HepG2 (cell line): Measurements from ENCODE around the gene ISOC2. TPM values are rescaled to one million over a fixed set of nuclear protein-coding genes. Genes with fewer than 3 reads are reported as not detected.
A peak's percentile ranks its signal among the peaks of the same experiment; 100 is the strongest.

Experiments used
- ATF1 ChIP-seq: IDR thresholded peaks from 2 replicates; pipeline ENCODE4 v1.6.1; 2016; ENCODE audit warnings: mild to moderate bottlenecking, control low read depth
- E2F1 ChIP-seq: sonication (generic); formaldehyde crosslinking; IDR thresholded peaks from 2 replicates; pipeline ENCODE4 v1.5.0; 2020; ENCODE audit warnings: missing genetic modification reagents
- HNRNPUL1 ChIP-seq: fragments of 200-400 bp; formaldehyde crosslinking; IDR thresholded peaks from 2 replicates; pipeline ENCODE4 v1.6.1; 2017; ENCODE audit warnings: low read depth, mild to moderate bottlenecking, low read length, moderate library complexity
- KDM5A ChIP-seq: fragments of 200-600 bp; sonication (generic); IDR thresholded peaks from 2 replicates; pipeline ENCODE4 v1.7.0; 2018; ENCODE audit warnings: antibody characterized with exemption, mild to moderate bottlenecking, low read length, borderline replicate concordance
- NR1H2 ChIP-seq: sonication (generic); formaldehyde crosslinking; IDR thresholded peaks from 2 replicates; pipeline ENCODE4 v1.8.1; 2022; ENCODE audit warnings: low read depth, missing genetic modification reagents, borderline replicate concordance
- PAX8 ChIP-seq: sonication (generic); formaldehyde crosslinking; IDR thresholded peaks from 2 replicates; pipeline ENCODE4 v1.8.0; 2022; ENCODE audit warnings: mild to moderate bottlenecking, missing genetic modification reagents, borderline replicate concordance
- SNAPC2 ChIP-seq: sonication (generic); formaldehyde crosslinking; IDR thresholded peaks from 2 replicates; pipeline ENCODE4 v1.8.1; 2022; ENCODE audit warnings: mild to moderate bottlenecking, missing genetic modification reagents
- USF2 ChIP-seq, 2 experiments: sonication (generic) in 1 of 2; formaldehyde crosslinking in 1 of 2; IDR thresholded peaks; 2 replicates each; pipeline versions ENCODE4 v1.5.1 to v1.6.1; 2011 to 2020; ENCODE audit warnings: borderline replicate concordance in 1 of 2, low read depth in 1 of 2, low read length in 1 of 2, mild to moderate bottlenecking in 1 of 2, missing genetic modification reagents in 1 of 2, moderate library complexity in 1 of 2
- ZFP1 ChIP-seq: IDR thresholded peaks from 2 replicates; pipeline ENCODE4 v1.6.1; 2016
- ZIK1 ChIP-seq: sonication (generic); formaldehyde crosslinking; IDR thresholded peaks from 2 replicates; pipeline ENCODE4 v1.5.0; 2020; ENCODE audit warnings: mild to moderate bottlenecking, low read depth, missing genetic modification reagents, borderline replicate concordance
- ZNF12 ChIP-seq: sonication (generic); formaldehyde crosslinking; IDR thresholded peaks from 2 replicates; pipeline ENCODE4 v1.5.0; 2020; ENCODE audit warnings: missing genetic modification reagents
- ZNF460 ChIP-seq: sonication (generic); formaldehyde crosslinking; IDR thresholded peaks from 2 replicates; pipeline ENCODE4 v1.5.1; 2020; ENCODE audit warnings: missing genetic modification reagents, mild to moderate bottlenecking, borderline replicate concordance
- ZNF501 ChIP-seq: sonication (generic); formaldehyde crosslinking; IDR thresholded peaks from 2 replicates; pipeline ENCODE4 v1.5.1; 2020; ENCODE audit warnings: mild to moderate bottlenecking, moderate library complexity, missing genetic modification reagents
- ZNF607 ChIP-seq: sonication (generic); formaldehyde crosslinking; IDR thresholded peaks from 2 replicates; pipeline ENCODE4 v1.5.1; 2020; ENCODE audit warnings: missing genetic modification reagents, mild to moderate bottlenecking, borderline replicate concordance
- ZNF776 ChIP-seq: sonication (generic); formaldehyde crosslinking; IDR thresholded peaks from 2 replicates; pipeline ENCODE4 v1.4.0; 2020; ENCODE audit warnings: mild to moderate bottlenecking, missing genetic modification reagents
- polyA plus RNA-seq, 8 experiments: library from polyadenylated mRNA; depleted of rRNA in 3 of 8; stranded (reverse) in 7 of 8; unstranded in 1 of 8; fragments of >200 nt; fragmentation: Illumina TruSeq in 4 of 8; extraction: Trizol in 4 of 8; gene quantifications; 2 replicates each; pipeline versions ENCODE4 v1.2.1 to v1.2.3, GENCODE V29; 2011 to 2016; ENCODE audit warnings: low read depth in 4 of 8, missing spikeins in 1 of 8, mixed read lengths in 1 of 8; ENCODE audit not compliant: insufficient read depth in 1 of 8
- total RNA-seq, 5 experiments: library from RNA; depleted of rRNA; stranded (reverse); fragments of >200 nt; fragmentation: Illumina TruSeq; extraction: Trizol; gene quantifications; 2 replicates each; pipeline ENCODE4 v1.2.3, GENCODE V29; 2016; ENCODE audit warnings: low read depth in 1 of 5
- TF ChIP-seq, protein P1 (sequence below): IDR thresholded peaks from 2 replicates; pipeline ENCODE4 v1.6.1; 2016; ENCODE audit warnings: missing genetic modification reagents, missing compliant biosample characterization
- TF ChIP-seq, protein P2 (sequence below): sonication (generic); formaldehyde crosslinking; IDR thresholded peaks from 2 replicates; pipeline ENCODE4 v1.4.0; 2020; ENCODE audit warnings: mild to moderate bottlenecking, missing genetic modification reagents
- TF ChIP-seq, protein P3 (sequence below): sonication (generic); formaldehyde crosslinking; IDR thresholded peaks from 2 replicates; pipeline ENCODE4 v1.5.0; 2020; ENCODE audit warnings: mild to moderate bottlenecking, missing genetic modification reagents
- TF ChIP-seq, protein P4 (sequence below): sonication (generic); formaldehyde crosslinking; IDR thresholded peaks from 2 replicates; pipeline ENCODE4 v1.8.1; 2023; ENCODE audit warnings: mild to moderate bottlenecking, missing genetic modification reagents
- TF ChIP-seq, protein P5 (sequence below): sonication (generic); formaldehyde crosslinking; IDR thresholded peaks from 2 replicates; pipeline ENCODE4 v1.8.0; 2022; ENCODE audit warnings: missing genetic modification reagents, mild to moderate bottlenecking, inconsistent platforms, borderline replicate concordance

The ISOC2 gene
- total and polyA plus RNA-seq, 2 of the 13 experiments (the other 11 are each of a cell fraction or from before 2014, with no cell fraction given): 76.8 to 105 TPM

DNA sequence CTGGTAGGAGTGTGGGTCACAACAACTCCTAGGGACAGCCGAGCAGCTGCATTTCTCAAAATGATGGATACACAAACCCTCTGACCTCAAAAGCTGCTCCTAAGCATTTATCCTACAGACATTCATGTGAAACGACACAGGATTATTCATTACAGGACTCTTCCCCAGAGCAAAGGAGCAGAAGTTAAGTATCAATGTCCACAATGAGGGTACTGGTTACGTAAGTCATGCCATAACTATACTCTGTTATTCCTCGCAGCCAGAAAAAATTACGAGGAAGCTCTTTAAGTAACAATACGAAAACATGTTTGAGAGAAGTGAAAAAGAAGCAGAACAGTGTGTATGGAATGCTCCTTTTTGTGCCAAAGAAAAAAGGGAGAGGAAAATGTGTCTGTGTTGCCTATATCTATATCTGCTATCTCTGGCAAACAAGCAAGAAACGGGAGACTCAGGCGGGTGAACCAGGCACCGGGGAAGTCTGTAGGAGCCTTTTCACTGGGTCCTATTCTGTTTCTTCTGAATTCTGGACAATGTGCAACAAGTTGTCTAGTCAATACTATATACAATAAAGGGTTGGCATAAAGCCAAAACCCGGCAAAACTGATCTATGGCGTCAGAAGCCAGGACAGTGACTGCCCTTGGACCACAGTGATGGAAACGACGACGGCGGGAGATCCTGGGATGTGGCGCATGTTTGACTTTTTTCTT, 1.3 kb downstream of the ISOC2 start (continued):
- TF ChIP-seq, protein P1, sequence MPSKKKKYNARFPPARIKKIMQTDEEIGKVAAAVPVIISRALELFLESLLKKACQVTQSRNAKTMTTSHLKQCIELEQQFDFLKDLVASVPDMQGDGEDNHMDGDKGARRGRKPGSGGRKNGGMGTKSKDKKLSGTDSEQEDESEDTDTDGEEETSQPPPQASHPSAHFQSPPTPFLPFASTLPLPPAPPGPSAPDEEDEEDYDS (CRISPR knock-in tag): no peak
- TF ChIP-seq ZFP1 (CRISPR knock-in tag): no peak
- TF ChIP-seq, protein P2, sequence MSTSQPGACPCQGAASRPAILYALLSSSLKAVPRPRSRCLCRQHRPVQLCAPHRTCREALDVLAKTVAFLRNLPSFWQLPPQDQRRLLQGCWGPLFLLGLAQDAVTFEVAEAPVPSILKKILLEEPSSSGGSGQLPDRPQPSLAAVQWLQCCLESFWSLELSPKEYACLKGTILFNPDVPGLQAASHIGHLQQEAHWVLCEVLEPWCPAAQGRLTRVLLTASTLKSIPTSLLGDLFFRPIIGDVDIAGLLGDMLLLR (CRISPR knock-in tag): no peak
- no peak for TF ChIP-seq ZIK1 (CRISPR knock-in tag)
- TF ChIP-seq HNRNPUL1: no peak
- TF ChIP-seq, protein P3, sequence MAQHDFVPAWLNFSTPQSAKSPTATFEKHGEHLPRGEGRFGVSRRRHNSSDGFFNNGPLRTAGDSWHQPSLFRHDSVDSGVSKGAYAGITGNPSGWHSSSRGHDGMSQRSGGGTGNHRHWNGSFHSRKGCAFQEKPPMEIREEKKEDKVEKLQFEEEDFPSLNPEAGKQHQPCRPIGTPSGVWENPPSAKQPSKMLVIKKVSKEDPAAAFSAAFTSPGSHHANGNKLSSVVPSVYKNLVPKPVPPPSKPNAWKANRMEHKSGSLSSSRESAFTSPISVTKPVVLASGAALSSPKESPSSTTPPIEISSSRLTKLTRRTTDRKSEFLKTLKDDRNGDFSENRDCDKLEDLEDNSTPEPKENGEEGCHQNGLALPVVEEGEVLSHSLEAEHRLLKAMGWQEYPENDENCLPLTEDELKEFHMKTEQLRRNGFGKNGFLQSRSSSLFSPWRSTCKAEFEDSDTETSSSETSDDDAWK (CRISPR knock-in tag): no peak
- TF ChIP-seq NR1H2 (CRISPR knock-in tag): no peak
- no peak for TF ChIP-seq ATF1 (CRISPR knock-in tag)
- TF ChIP-seq ZNF776 (CRISPR knock-in tag): no peak
- peak; percentile 47; the same call in 1 of the 2 replicates for TF ChIP-seq KDM5A
- no peak for TF ChIP-seq E2F1 (CRISPR knock-in tag)
- no peak for TF ChIP-seq PAX8
- TF ChIP-seq ZNF460 (CRISPR knock-in tag): no peak
- TF ChIP-seq, protein P4, sequence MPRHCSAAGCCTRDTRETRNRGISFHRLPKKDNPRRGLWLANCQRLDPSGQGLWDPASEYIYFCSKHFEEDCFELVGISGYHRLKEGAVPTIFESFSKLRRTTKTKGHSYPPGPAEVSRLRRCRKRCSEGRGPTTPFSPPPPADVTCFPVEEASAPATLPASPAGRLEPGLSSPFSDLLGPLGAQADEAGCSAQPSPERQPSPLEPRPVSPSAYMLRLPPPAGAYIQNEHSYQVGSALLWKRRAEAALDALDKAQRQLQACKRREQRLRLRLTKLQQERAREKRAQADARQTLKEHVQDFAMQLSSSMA: no peak
- TF ChIP-seq ZNF501: 0 out of 2 replicates have a peak, but pooled peaks have one; percentile 7
- no peak for TF ChIP-seq SNAPC2 (CRISPR knock-in tag)
- TF ChIP-seq, protein P5, sequence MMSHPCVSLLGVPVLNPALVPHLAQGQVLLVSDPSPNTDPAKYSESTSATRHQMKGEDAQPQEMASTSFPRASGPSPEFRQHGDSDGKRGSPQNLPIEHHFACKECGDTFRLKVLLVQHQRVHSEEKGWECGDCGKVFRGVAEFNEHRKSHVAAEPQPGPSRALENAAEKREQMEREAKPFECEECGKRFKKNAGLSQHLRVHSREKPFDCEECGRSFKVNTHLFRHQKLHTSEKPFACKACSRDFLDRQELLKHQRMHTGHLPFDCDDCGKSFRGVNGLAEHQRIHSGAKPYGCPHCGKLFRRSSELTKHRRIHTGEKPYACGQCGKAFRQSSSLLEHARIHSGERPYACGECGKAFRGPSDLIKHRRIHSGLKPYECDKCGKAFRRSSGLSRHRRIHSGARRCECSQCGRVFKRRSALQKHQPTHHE (CRISPR knock-in tag): no peak
- no peak for TF ChIP-seq USF2 (IDR thresholded peaks at IDR 0.05; ENCODE audit: low read depth, low read length)
- TF ChIP-seq USF2 (CRISPR knock-in tag; IDR thresholded peaks at IDR 0.05; ENCODE audit: borderline replicate concordance): no peak
- TF ChIP-seq ZNF607 (CRISPR knock-in tag): no peak
- TF ChIP-seq ZNF12 (CRISPR knock-in tag): no peak
